Activated CD4-positive, alpha-beta T cell treated with anti-CD3 and anti-CD28 coated beads for 36 hours (primary cell): ENCODE results near the gene CEACAM20. TPM values are rescaled to one million over a fixed set of nuclear protein-coding genes. Genes with fewer than 3 reads are reported as not detected.
"Not testable (repeated sequence)": the region's sequence is repeated elsewhere in the genome, so short reads cannot be mapped to it uniquely, and the experiment has no call there.

Source experiments
- ATAC-seq: fragments of 200-7000 bp; cut with Tn5 transposase; one replicate; pipeline ENCODE4 v1.10.0; 2021; ENCODE audit warnings: mild to moderate bottlenecking, moderate library complexity
- CTCF ChIA-PET: fragments of 350-600 bp; sonication (Branson Sonifier 250); formaldehyde crosslinking; loops from one replicate; lab custom pipeline; 2021; ENCODE audit warnings: antibody characterized with exemption; lab: Charles Lee
- POLR2A ChIA-PET: fragments of 350-600 bp; sonication (Branson Sonifier 250); formaldehyde crosslinking; loops from one replicate; lab custom pipeline; 2021; ENCODE audit warnings: antibody characterized with exemption, inconsistent platforms; lab: Charles Lee
- DNase-seq: peaks from one replicate; pipeline ENCODE4 v3.0.0-alpha.2; 2020
- H3K27ac Mint-ChIP-seq: one replicate; pipeline ENCODE4 v1.8.0; 2021; ENCODE audit warnings: mixed read lengths
- H3K27me3 Mint-ChIP-seq: one replicate; pipeline ENCODE4 v1.8.0; 2021; ENCODE audit warnings: mixed read lengths
- H3K36me3 Mint-ChIP-seq: one replicate; pipeline ENCODE4 v1.8.0; 2021; ENCODE audit warnings: low read depth, mixed read lengths
- H3K4me1 Mint-ChIP-seq: one replicate; pipeline ENCODE4 v1.8.0; 2021; ENCODE audit warnings: mixed read lengths
- H3K4me3 Mint-ChIP-seq: one replicate; pipeline ENCODE4 v1.8.0; 2021; ENCODE audit warnings: mild to moderate bottlenecking, moderate library complexity, mixed read lengths
- H3K9me3 Mint-ChIP-seq: one replicate; pipeline ENCODE4 v1.8.0; 2021; ENCODE audit warnings: low read depth, mixed read lengths
- intact Hi-C, 2 experiments: fragments of 100-400 bp; cut with DNase I in 1 of 2; cut with micrococcal nuclease in 1 of 2; formaldehyde crosslinking; loops; one replicate each; pipeline versions ENCODE4 v1.14.2 to v1.15.1; 2022 to 2024; cut with DNase I, micrococcal nuclease
- total RNA-seq, 2 experiments: library from RNA; stranded (reverse); gene quantifications; one replicate each; pipeline ENCODE4 v1.2.3, GENCODE V29; 2021

CEACAM20 gene
- total RNA-seq, 2 experiments from 2014 or later: not detected

DNA sequence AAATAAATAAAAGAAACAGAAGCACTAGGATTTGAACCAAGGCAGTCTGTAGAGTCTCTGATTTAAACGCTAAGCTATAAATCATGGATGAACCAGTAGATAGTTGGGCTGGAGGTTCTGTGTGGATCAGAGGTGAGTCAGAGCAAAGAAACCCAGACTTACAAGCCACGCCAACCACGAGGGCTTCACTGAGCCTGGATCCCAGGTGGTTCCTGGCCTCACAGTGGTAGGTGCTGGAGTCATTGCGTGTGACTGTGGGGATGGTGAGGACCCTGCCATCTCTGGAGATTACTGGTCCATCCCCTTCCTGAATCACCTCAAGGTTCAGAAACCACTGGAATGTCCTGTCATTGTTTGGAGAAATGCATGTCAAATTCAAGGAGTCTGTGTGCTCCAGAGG lies 19.3 kb upstream of the CEACAM20 start:
- Mint-ChIP-seq H3K9me3 (peaks cover 15% of the 10 kb centered on the region), H3K4me1 (no peaks in the 10 kb centered on the region), H3K4me3 (no peak overlapping the region), H3K27me3 (peaks cover 5% of the 10 kb centered on the region), H3K36me3 (no peaks in the 10 kb centered on the region), H3K27ac (no peak overlapping the region)
- ChIA-PET CTCF (interaction anchor here (0.9 kb wide), 1 partner anchor 21 kb away, joined by 3 read pairs; no protein-coding TSS in a partner anchor), POLR2A (no interaction called here)
- intact Hi-C loops: no loop called here
- DNase-seq: no peak
- no peak for ATAC-seq

DNA sequence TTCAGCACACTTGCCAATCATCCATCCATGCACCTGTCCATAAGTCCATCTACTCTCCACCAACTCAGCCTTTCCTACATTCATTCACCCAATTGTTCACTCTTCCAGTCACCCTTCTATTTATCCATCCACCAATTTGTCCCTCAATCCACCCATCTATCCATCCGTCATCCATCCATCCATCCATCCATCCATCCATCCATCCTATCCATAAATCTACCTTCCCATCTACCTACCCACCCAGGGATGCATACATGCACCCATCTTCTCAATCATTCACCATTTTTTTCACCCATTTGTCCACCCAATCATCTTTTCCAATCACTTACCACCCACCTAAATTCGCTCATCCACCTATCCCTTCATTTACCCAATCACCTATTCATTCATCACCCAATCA lies 14.6 kb upstream of the CEACAM20 start:
- peaks cover 13% of the 10 kb centered on the region for H3K9me3 Mint-ChIP-seq

DNA sequence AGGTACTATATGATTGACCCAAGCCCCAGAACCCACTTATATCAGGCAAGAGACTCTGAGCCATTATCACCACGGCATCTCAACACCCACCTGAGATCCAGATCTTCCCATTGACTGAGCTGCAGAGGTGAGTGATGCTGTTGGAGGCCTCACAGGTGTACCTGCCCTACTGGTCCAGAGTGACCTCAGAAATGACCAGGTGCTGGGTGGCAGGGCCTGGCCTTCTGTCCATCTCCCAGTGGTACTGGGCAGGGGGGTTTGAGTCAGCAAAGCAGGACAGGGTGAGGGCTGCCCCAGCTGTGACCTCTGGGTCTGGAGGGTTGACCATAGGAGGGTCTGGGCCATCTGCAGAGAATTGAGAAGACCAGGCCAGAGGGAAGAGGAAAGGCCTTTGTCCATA lies 13.2 kb upstream of the CEACAM20 start:
- Mint-ChIP-seq H3K27me3 (peaks cover 18% of the 10 kb centered on the region), H3K4me3 (no peak overlapping the region), H3K27ac (no peak overlapping the region), H3K4me1 (no peaks in the 10 kb centered on the region), H3K36me3 (no peaks in the 10 kb centered on the region), H3K9me3 (peaks cover 16% of the 10 kb centered on the region)
- ATAC-seq (no peak), DNase-seq (no peak)
- POLR2A ChIA-PET: no interaction called here
- CTCF ChIA-PET: interaction anchor here (0.7 kb wide), 1 partner anchor 9 kb away, joined by 3 read pairs; no protein-coding TSS in a partner anchor
- intact Hi-C loops: no loop called here

More for the DNA sequence above, 14.6 kb upstream of the CEACAM20 start:
- H3K27me3 Mint-ChIP-seq: peaks cover 12% of the 10 kb centered on the region
- intact Hi-C loops: no loop called here
- no peaks in the 10 kb centered on the region for H3K36me3 Mint-ChIP-seq
- DNase-seq (no peak), ATAC-seq (no peak)
- ChIA-PET CTCF (no interaction called here), POLR2A (no interaction called here)
- H3K27ac Mint-ChIP-seq: no peak overlapping the region
- no peaks in the 10 kb centered on the region for H3K4me1 Mint-ChIP-seq
- H3K4me3 Mint-ChIP-seq: no peak overlapping the region

DNA sequence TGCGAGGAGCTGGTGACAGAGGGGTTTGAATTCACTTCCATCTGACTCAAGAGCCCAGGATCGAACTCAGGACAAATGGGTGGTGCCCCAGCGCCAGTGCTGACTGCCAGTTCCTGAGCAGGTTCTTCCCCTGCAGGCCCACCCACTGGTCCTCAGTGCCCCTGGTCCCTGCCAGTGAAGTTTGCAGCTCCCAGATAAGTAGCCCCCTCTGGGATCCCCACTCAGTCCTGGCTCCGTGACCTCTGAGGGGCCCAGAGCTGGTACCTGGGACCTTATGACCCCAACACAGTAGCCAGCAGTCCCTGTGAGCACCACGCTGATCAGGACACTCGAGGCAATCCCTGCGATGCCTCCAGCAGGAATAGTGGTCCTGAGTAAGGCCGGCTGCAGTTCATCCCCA lies 11.3 kb upstream of the CEACAM20 start:
- Mint-ChIP-seq H3K27me3 (peaks cover 18% of the 10 kb centered on the region), H3K4me3 (no peak overlapping the region), H3K9me3 (peaks cover 16% of the 10 kb centered on the region), H3K4me1 (no peaks in the 10 kb centered on the region), H3K36me3 (no peaks in the 10 kb centered on the region), H3K27ac (no peak overlapping the region)
- intact Hi-C loops: no loop called here
- ChIA-PET CTCF (interaction anchor here (1.3 kb wide), 1 partner anchor 36 kb away, joined by 3 read pairs; no protein-coding TSS in a partner anchor), POLR2A (no interaction called here)
- no peak for DNase-seq
- no peak for ATAC-seq

- H3K9me3 Mint-ChIP-seq: peaks cover 21% of the 10 kb centered on the region
- ChIA-PET CTCF (interaction anchor here (1.2 kb wide), 1 partner anchor 14 kb away, joined by 3 read pairs; no protein-coding TSS in a partner anchor), POLR2A (no interaction called here)
- no peaks in the 10 kb centered on the region for H3K4me1 Mint-ChIP-seq
- DNase-seq: no peak
- H3K27me3 Mint-ChIP-seq: peaks cover 18% of the 10 kb centered on the region
- H3K36me3 Mint-ChIP-seq: no peaks in the 10 kb centered on the region
- intact Hi-C loops: no loop called here
- no peak for ATAC-seq
- H3K27ac Mint-ChIP-seq: no peak overlapping the region
- H3K4me3 Mint-ChIP-seq: no peak overlapping the region
Measured at GRCh38 chr19:44539991-44540390, 10.5 kb upstream of the CEACAM20 start.

DNA sequence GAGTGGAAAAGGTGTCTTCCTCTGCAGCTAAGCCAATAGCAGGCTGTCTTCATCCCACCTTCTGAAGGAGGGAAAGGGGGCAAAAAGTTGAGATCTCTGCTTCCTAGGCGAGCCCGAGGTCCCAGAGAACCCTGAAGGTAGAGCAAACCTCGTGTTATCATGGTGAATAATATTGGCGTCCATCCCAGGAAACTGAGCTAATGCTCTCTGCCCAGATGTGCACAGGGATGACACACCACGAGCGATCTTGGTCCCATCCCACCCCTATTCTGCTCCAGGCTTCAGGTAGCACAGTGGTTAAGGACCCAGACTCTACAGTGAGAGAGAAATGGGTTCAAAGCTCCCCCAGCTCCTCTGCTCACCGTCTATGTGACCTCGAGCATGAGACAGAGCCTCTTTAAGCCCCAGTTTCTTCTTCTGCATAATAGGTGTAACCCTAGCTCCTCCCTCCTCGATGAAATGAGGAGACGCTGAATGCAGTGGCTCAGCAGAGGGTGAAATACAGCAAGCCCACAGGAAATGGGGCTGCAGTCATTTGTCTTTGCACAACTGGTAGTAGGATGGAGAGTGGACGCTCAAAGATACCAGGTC lies 9.9 kb upstream of the CEACAM20 start:
- no peak for ATAC-seq
- POLR2A ChIA-PET: no interaction called here
- CTCF ChIA-PET: interaction anchor here (0.6 to 1.2 kb wide), 2 partner anchors 14 to 858 kb away, joined by 3 read pairs; no protein-coding TSS in a partner anchor
- Mint-ChIP-seq H3K27me3 (peaks cover 19% of the 10 kb centered on the region), H3K27ac (no peak overlapping the region), H3K4me3 (no peak overlapping the region), H3K4me1 (no peaks in the 10 kb centered on the region), H3K9me3 (peaks cover 18% of the 10 kb centered on the region), H3K36me3 (no peaks in the 10 kb centered on the region)
- no peak for DNase-seq
- intact Hi-C loops: no loop called here

DNA sequence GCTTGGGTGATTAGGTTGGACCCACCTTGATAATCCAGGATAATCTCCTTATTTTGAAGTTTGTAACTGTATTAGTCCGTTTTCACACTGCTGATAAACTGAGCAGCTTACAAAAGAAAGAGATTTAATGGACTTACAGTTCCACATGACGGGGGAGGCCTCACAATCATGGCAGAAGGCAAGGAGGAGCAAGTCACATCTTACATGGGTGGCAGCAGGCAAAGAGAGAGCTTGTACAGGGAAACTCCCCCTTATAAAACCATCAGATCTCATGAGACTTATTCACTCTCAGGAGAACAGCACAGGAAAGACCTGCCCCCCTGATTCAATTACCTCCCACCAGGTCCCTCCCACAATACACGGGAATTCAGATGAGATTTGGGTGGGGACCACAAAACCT lies 5.9 kb upstream of the CEACAM20 start:
- DNase-seq, ATAC-seq, H3K27ac Mint-ChIP-seq, H3K36me3 Mint-ChIP-seq, H3K4me3 Mint-ChIP-seq, H3K4me1 Mint-ChIP-seq, POLR2A ChIA-PET, intact Hi-C loops: not testable (repeated sequence)
- H3K27me3 Mint-ChIP-seq: peaks cover 11% of the 10 kb centered on the region
- CTCF ChIA-PET: interaction anchor here (0.7 kb wide), 1 partner anchor 76 kb away, joined by 4 read pairs; no protein-coding TSS in a partner anchor
- H3K9me3 Mint-ChIP-seq: peaks cover 12% of the 10 kb centered on the region

- intact Hi-C loops: no loop called here
- Mint-ChIP-seq H3K4me1 (no peaks in the 10 kb centered on the region), H3K27me3 (peaks cover 4% of the 10 kb centered on the region), H3K36me3 (no peaks in the 10 kb centered on the region), H3K27ac (no peak overlapping the region), H3K4me3 (no peak overlapping the region), H3K9me3 (peaks cover 10% of the 10 kb centered on the region)
- CTCF ChIA-PET: no interaction called here
- no peak for ATAC-seq
- POLR2A ChIA-PET: no interaction called here
- no peak for DNase-seq
Measured at GRCh38 chr19:44532819-44533218, 3.3 kb upstream of the CEACAM20 start.

GRCh38 chr19:44530777-44531176 lies 1.3 kb upstream of the CEACAM20 start:
- no peak for ATAC-seq
- Mint-ChIP-seq H3K9me3 (peaks cover 13% of the 10 kb centered on the region), H3K4me1 (no peaks in the 10 kb centered on the region), H3K27me3 (peaks cover 4% of the 10 kb centered on the region), H3K36me3 (no peaks in the 10 kb centered on the region), H3K27ac (no peak overlapping the region), H3K4me3 (no peak overlapping the region)
- CTCF ChIA-PET: interaction anchor here (0.7 kb wide), 1 partner anchor 22 kb away, joined by 3 read pairs; no protein-coding TSS in a partner anchor
- POLR2A ChIA-PET: no interaction called here
- intact Hi-C loops: no loop called here
- no peak for DNase-seq

GRCh38 chr19:44527554-44527953 lies 1.9 kb downstream of the CEACAM20 start:
- H3K4me1 Mint-ChIP-seq: no peaks in the 10 kb centered on the region
- no peak overlapping the region for H3K27ac Mint-ChIP-seq
- H3K36me3 Mint-ChIP-seq: no peaks in the 10 kb centered on the region
- ATAC-seq (no peak), DNase-seq (no peak)
- ChIA-PET CTCF (interaction anchor here (0.7 kb wide), 1 partner anchor 21 kb away, joined by 3 read pairs; no protein-coding TSS in a partner anchor), POLR2A (no interaction called here)
- intact Hi-C loops: no loop called here
- no peak overlapping the region for H3K4me3 Mint-ChIP-seq
- peaks cover 8% of the 10 kb centered on the region for H3K27me3 Mint-ChIP-seq
- peaks cover 12% of the 10 kb centered on the region for H3K9me3 Mint-ChIP-seq

- Mint-ChIP-seq H3K36me3 (no peaks in the 10 kb centered on the region), H3K27ac (no peak overlapping the region), H3K4me3 (no peak overlapping the region), H3K27me3 (peaks cover 8% of the 10 kb centered on the region), H3K9me3 (peaks cover 12% of the 10 kb centered on the region), H3K4me1 (no peaks in the 10 kb centered on the region)
- POLR2A ChIA-PET: no interaction called here
- DNase-seq: no peak
- CTCF ChIA-PET: interaction anchor here (0.6 to 1.3 kb wide), 2 partner anchors 14 to 98 kb away, joined by 3 read pairs; no protein-coding TSS in a partner anchor
- ATAC-seq: no peak
- intact Hi-C loops: no loop called here
Measured at GRCh38 chr19:44525721-44526430, 3.6 kb downstream of the CEACAM20 start.

GRCh38 chr19:44521370-44521769 lies 8.1 kb downstream of the CEACAM20 start:
- no peak for ATAC-seq
- CTCF ChIA-PET: no interaction called here
- Mint-ChIP-seq H3K4me3 (no peak overlapping the region), H3K36me3 (no peaks in the 10 kb centered on the region), H3K4me1 (no peaks in the 10 kb centered on the region), H3K27ac (no peak overlapping the region), H3K9me3 (peaks cover 5% of the 10 kb centered on the region), H3K27me3 (peaks cover 5% of the 10 kb centered on the region)
- POLR2A ChIA-PET: no interaction called here
- intact Hi-C loops: no loop called here
- no peak for DNase-seq
